Right lobe of liver (tissue), 6 donors: ENCODE data around the gene OR6B3. TPM values are rescaled to one million over a fixed set of nuclear protein-coding genes. Genes with fewer than 3 reads are reported as not detected.

Source experiments
- ATAC-seq, 4 donors: fragments of 200-7000 bp; cut with Tn5 transposase; one replicate each; pipeline ENCODE4 v1.9.1; 2020; ENCODE audit warnings: mild to moderate bottlenecking in 4 of 4, moderate library complexity in 4 of 4
- DNase-seq, 3 donors: peaks; one replicate each; pipeline ENCODE4 v3.0.0-alpha.2; 2020
- H3K27ac ChIP-seq, 3 donors: fragments of 200-600 bp; one replicate each; pipeline ENCODE4 v1.8.0; 2022
- H3K27me3 ChIP-seq, 2 donors: fragments of 200-600 bp; one replicate each; pipeline ENCODE4 v1.8.0; 2022
- H3K36me3 ChIP-seq, 4 donors: fragments of 200-600 bp; sonication (generic) in 1 of 4; one replicate each; pipeline versions ENCODE4 v1.5.1 to v1.8.0; 2017 to 2022; ENCODE audit warnings: control low read depth in 1 of 4
- H3K4me1 ChIP-seq, 4 donors: fragments of 200-600 bp; sonication (generic) in 1 of 4; one replicate each; pipeline versions ENCODE4 v1.5.1 to v1.8.0; 2017 to 2022; ENCODE audit warnings: control low read depth in 1 of 4
- H3K4me3 ChIP-seq, 3 donors: fragments of 200-600 bp; one replicate each; pipeline ENCODE4 v1.8.0; 2022
- H3K9me3 ChIP-seq, 4 donors: fragments of 200-600 bp; sonication (generic) in 1 of 4; one replicate each; pipeline versions ENCODE4 v1.5.1 to v1.8.0; 2017 to 2022; ENCODE audit warnings: control low read depth in 1 of 4
- POLR2A ChIP-seq: fragments of 450-650 bp; IDR thresholded peaks from one replicate; pipeline ENCODE4 v1.6.1; 2017; ENCODE audit warnings: antibody characterized with exemption, mild to moderate bottlenecking
- WGBS: methylation state at CpG from one replicate; pipeline ENCODE4 v1.1.6; 2018; ENCODE audit warnings: low coverage, low lambda C conversion rate; ENCODE audit not compliant: insufficient coverage; ENCODE audit errors: missing lambda C conversion rate; 5-methylcytosine and 5-hydroxymethylcytosine counted together
- intact Hi-C, 2 donors: fragments of 100-400 bp; cut with DNase I; formaldehyde crosslinking; loops; one replicate each; pipeline versions ENCODE4 v1.11.2 to v1.14.1; 2022
- total RNA-seq, 6 experiments: library from RNA; depleted of rRNA in 2 of 6; stranded (reverse); fragments of >200 nt in 2 of 6; fragmentation: NEBNext Ultra II Directional in 3 of 6; extraction: Animal tissue kit (Norgen Biotek cat#: 25700) in 3 of 6; gene quantifications; one replicate each; pipeline versions ENCODE4 v1.1.0 to v1.2.4, GENCODE V29; 2016 to 2023
- TF ChIP-seq, protein P1 (sequence below), 4 donors: fragments of 200-600 bp in 3 of 4; fragments of 450-650 bp in 1 of 4; IDR thresholded peaks; one replicate each; pipeline versions ENCODE4 v1.5.1 to v1.8.0; 2016 to 2022; ENCODE audit warnings: antibody characterized with exemption in 4 of 4, mild to moderate bottlenecking in 2 of 4
- donor health status: DM: no; HTN: yes; CAD: no.
- donor health status: DM: no; HTN: no; CAD: no.
- donor health status: DM: no; HTN: no; CAD: no.
- donor health status: DM: no; HTN: yes; CAD: no.
- donor health status: DM: no; HTN: yes; CAD: no.

Gene OR6B3
- total RNA-seq, 6 experiments from 2014 or later, result not detected

DNA sequence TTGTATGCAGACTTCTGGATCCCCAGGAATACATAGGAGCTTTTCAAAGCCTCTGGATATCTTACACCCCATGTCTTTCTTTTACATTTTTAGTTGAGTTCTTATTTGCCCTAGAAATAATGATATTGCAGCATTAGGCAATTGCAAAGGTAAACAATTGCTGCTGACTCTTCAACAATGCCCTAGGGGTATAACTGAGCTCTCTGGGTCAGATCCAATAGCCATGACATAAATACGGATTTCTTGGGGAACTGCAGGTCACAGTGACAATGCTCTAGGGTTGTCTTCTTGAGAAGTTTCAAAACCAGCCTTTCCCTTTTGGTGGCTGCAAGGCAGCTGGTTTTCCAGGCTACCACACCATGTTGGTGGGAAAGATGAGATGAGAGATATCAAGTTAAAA is 16.5 kb upstream of the OR6B3 start:
- intact Hi-C loops, result no loop called here
- Histone ChIP-seq H3K4me1 (no peaks in the 10 kb centered on the region), H3K9me3 (no peaks in the 10 kb centered on the region), H3K27ac (no peak overlapping the region), H3K27me3 (no peaks in the 10 kb centered on the region), H3K36me3 (no peaks in the 10 kb centered on the region), H3K4me3 (no peak overlapping the region)
- DNase-seq (no peak), ATAC-seq (no peak)
- TF ChIP-seq, protein P1, sequence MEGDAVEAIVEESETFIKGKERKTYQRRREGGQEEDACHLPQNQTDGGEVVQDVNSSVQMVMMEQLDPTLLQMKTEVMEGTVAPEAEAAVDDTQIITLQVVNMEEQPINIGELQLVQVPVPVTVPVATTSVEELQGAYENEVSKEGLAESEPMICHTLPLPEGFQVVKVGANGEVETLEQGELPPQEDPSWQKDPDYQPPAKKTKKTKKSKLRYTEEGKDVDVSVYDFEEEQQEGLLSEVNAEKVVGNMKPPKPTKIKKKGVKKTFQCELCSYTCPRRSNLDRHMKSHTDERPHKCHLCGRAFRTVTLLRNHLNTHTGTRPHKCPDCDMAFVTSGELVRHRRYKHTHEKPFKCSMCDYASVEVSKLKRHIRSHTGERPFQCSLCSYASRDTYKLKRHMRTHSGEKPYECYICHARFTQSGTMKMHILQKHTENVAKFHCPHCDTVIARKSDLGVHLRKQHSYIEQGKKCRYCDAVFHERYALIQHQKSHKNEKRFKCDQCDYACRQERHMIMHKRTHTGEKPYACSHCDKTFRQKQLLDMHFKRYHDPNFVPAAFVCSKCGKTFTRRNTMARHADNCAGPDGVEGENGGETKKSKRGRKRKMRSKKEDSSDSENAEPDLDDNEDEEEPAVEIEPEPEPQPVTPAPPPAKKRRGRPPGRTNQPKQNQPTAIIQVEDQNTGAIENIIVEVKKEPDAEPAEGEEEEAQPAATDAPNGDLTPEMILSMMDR (IDR thresholded peaks at IDR 0.05), result no peak
- TF ChIP-seq POLR2A, result no peak
- WGBS, result 33% methylated on average over 1 of the region's 1 CpG

GRCh38 chr2:240068193-240068592 is 14.9 kb upstream of the OR6B3 start:
- TF ChIP-seq POLR2A, result no peak
- TF ChIP-seq, protein P1 (IDR thresholded peaks at IDR 0.05), result no peak
- no peaks in the 10 kb centered on the region for H3K27me3 ChIP-seq
- intact Hi-C loops, result no loop called here
- ATAC-seq (no peak), DNase-seq (no peak)
- H3K27ac ChIP-seq, result no peak overlapping the region
- H3K4me1 ChIP-seq, result no peaks in the 10 kb centered on the region
- H3K4me3 ChIP-seq, result no peak overlapping the region
- WGBS, result 94% methylated on average over 1 of the region's 1 CpG
- no peaks in the 10 kb centered on the region for H3K36me3 ChIP-seq
- no peaks in the 10 kb centered on the region for H3K9me3 ChIP-seq

GRCh38 chr2:240066489-240066888 is 13.2 kb upstream of the OR6B3 start:
- no peaks in the 10 kb centered on the region for H3K36me3 ChIP-seq
- no peaks in the 10 kb centered on the region for H3K9me3 ChIP-seq
- no peak for ATAC-seq
- H3K4me1 ChIP-seq, result no peaks in the 10 kb centered on the region
- intact Hi-C loops, result no loop called here
- no peak for DNase-seq
- H3K27me3 ChIP-seq, result no peaks in the 10 kb centered on the region
- TF ChIP-seq POLR2A, result no peak
- TF ChIP-seq, protein P1 (IDR thresholded peaks at IDR 0.05), result no peak
- 59% methylated on average over 5 of the region's 5 CpGs for WGBS
- H3K4me3 ChIP-seq, result no peak overlapping the region
- no peak overlapping the region for H3K27ac ChIP-seq

- Histone ChIP-seq H3K4me3 (no peak overlapping the region), H3K27me3 (no peaks in the 10 kb centered on the region), H3K4me1 (no peaks in the 10 kb centered on the region), H3K36me3 (no peaks in the 10 kb centered on the region), H3K27ac (no peak overlapping the region), H3K9me3 (no peaks in the 10 kb centered on the region)
- no peak for TF ChIP-seq POLR2A
- TF ChIP-seq, protein P1 (IDR thresholded peaks at IDR 0.05), result no peak
- intact Hi-C loops, result no loop called here
- no peak for DNase-seq
- ATAC-seq, result no peak
- 61% methylated on average over 4 of the region's 4 CpGs for WGBS
These were observed 11.6 kb upstream of the OR6B3 start for GRCh38 chr2:240064898-240065297.
